ENCODE results near the gene LRRC38.

LRRC38 gene

GRCh38 chr1:13516606-13517005, 2.8 kb upstream of the LRRC38 start:
- DNase-seq, result no peak

- DNase-seq, result no peak
Measured at GRCh38 chr1:13514821-13515220, 1.0 kb upstream of the LRRC38 start.

GRCh38 chr1:13513063-13513894, 524 bp downstream of the LRRC38 start:
- no peak for DNase-seq

- no peak for DNase-seq
Measured at GRCh38 chr1:13512472-13512871, 1.3 kb downstream of the LRRC38 start.

- DNase-seq, result no peak
Measured at GRCh38 chr1:13510499-13510898, 3.3 kb downstream of the LRRC38 start.

GRCh38 chr1:13507075-13507474, 6.7 kb downstream of the LRRC38 start:
- no peak for DNase-seq

- DNase-seq, result no peak
Measured at GRCh38 chr1:13505020-13505419, 8.8 kb downstream of the LRRC38 start.

- DNase-seq, result no peak
Measured at GRCh38 chr1:13500806-13501205, 13.0 kb downstream of the LRRC38 start.

GRCh38 chr1:13499422-13499821, 14.4 kb downstream of the LRRC38 start:
- DNase-seq, result no peak

- DNase-seq, result no peak
Measured at GRCh38 chr1:13498553-13498952, 15.2 kb downstream of the LRRC38 start.

- no peak for DNase-seq
Measured at GRCh38 chr1:13495186-13495585, 18.6 kb downstream of the LRRC38 start.

GRCh38 chr1:13494712-13495111, 19.1 kb downstream of the LRRC38 start:
- no peak for DNase-seq

GRCh38 chr1:13494025-13494424, 19.8 kb downstream of the LRRC38 start:
- no peak for DNase-seq

- no peak for DNase-seq
Measured at GRCh38 chr1:13492711-13493110, 21.1 kb downstream of the LRRC38 start.

- no peak for DNase-seq
Measured at GRCh38 chr1:13487957-13488356, 25.8 kb downstream of the LRRC38 start.

GRCh38 chr1:13487143-13487868, 26.5 kb downstream of the LRRC38 start:
- DNase-seq, result no peak

GRCh38 chr1:13483946-13484345, 29.9 kb downstream of the LRRC38 start:
- no peak for DNase-seq

- no peak for DNase-seq
Measured at GRCh38 chr1:13482600-13482999, 31.2 kb downstream of the LRRC38 start.

- DNase-seq, result no peak
Measured at GRCh38 chr1:13479171-13479856, 34.5 kb downstream of the LRRC38 start.

GRCh38 chr1:13478692-13479091, 35.1 kb downstream of the LRRC38 start:
- DNase-seq, result no peak

GRCh38 chr1:13469343-13469742, 44.5 kb downstream of the LRRC38 start:
- DNase-seq, result no peak

- DNase-seq, result no peak
Measured at GRCh38 chr1:13465515-13465914, 48.3 kb downstream of the LRRC38 start.

- DNase-seq, result no peak
Measured at GRCh38 chr1:13462682-13463081, 51.1 kb downstream of the LRRC38 start.

GRCh38 chr1:13461977-13462376, 51.8 kb downstream of the LRRC38 start:
- no peak for DNase-seq

Data from activated CD4-positive, alpha-beta T cell treated with anti-CD3 and anti-CD28 coated beads for 4 hours (primary cell).